Subcutaneous adipose tissue (tissue), 4 donors: ENCODE measurements around the gene AKT2. TPM values are rescaled to one million over a fixed set of nuclear protein-coding genes. Genes with fewer than 3 reads are reported as not detected.

Experiments used
- CTCF ChIP-seq: fragments of 450-650 bp; IDR thresholded peaks from one replicate; pipeline ENCODE4 v1.5.1; 2016; ENCODE audit warnings: low read depth, mild to moderate bottlenecking, control low read depth, antibody characterized with exemption, moderate library complexity
- small RNA-seq: library from RNA; depleted of rRNA; stranded (forward); fragments of <200 nt; gene quantifications from one replicate; pipeline ENCODE3, GENCODE V24; 2016
- total RNA-seq, 4 donors: library from RNA; depleted of rRNA; stranded (reverse); fragments of >200 nt; gene quantifications; one replicate each; pipeline ENCODE4 v1.1.0, GENCODE V29; 2016

AKT2 gene
- total RNA-seq, 4 donors from 2014 or later, result 81.7 to 175 (median 93.9) TPM

GRCh38 chr19:40193587-40193849 is 91.6 kb downstream of the AKT2 start:
- no peak for TF ChIP-seq CTCF

- no peak for TF ChIP-seq CTCF
These were observed 92.2 kb downstream of the AKT2 start for GRCh38 chr19:40192758-40193586.

GRCh38 chr19:40191836-40192646 is 93.1 kb downstream of the AKT2 start:
- TF ChIP-seq CTCF, result no peak

- TF ChIP-seq CTCF, result no peak
These were observed 94.0 kb downstream of the AKT2 start, which contains the start of gene MAP3K10 for GRCh38 chr19:40190891-40191835. TSS of gene MAP3K10 (plus strand) at chr19:40191426. CDS start at chr19:40192032, 606 bp downstream.

GRCh38 chr19:40184273-40184672 is 100.9 kb downstream of the AKT2 start:
- TF ChIP-seq CTCF, result no peak

Small RNA genes within 50 kb of the gene (small RNA-seq; reads per million reads assigned to genes)
- gene MIR641, result 0.36 reads per million
- not detected for gene RNU6-945P

Other genes starting within 250 kb of the AKT2 start
- gene ZNF780B, start 229.1 kb downstream of the AKT2 start, total RNA-seq, result 10 to 100 TPM in 3 of 4 donors, 1 to 10 TPM in 1; 10.0 to 24.3 (median 17.8) TPM
- gene ZNF780A, start 194.4 kb downstream of the AKT2 start, total RNA-seq, result 10 to 100 TPM in 3 of 4 donors, 1 to 10 TPM in 1; 7.0 to 14.5 (median 12.4) TPM
- 10 to 100 TPM in 1 of 4 donors, 1 to 10 TPM in 3; 1.5 to 13.9 (median 4.1) TPM for gene MAP3K10, start 93.9 kb downstream of the AKT2 start, total RNA-seq
- gene TTC9B, start 67.0 kb downstream of the AKT2 start, total RNA-seq, result not detected
- 1 to 10 TPM in 2 of 4 donors, not detected in 2; 1.5 TPM for gene CCNP, start 58.7 kb downstream of the AKT2 start, total RNA-seq
- 10 to 100 TPM in 3 of 4 donors, 1 to 10 TPM in 1; 6.8 to 19.2 (median 10.2) TPM for gene C19orf47, start 63.1 kb upstream of the AKT2 start, total RNA-seq
- gene PLD3, start 63.4 kb upstream of the AKT2 start, total RNA-seq, result 1,000 to 10,000 TPM in 1 of 4 donors, 100 to 1,000 TPM in 3; 142 to 1,114 (median 314) TPM
- under 1 TPM in 2 of 4 donors, not detected in 2; 0.22 to 0.34 TPM for gene HIPK4, start 104.8 kb upstream of the AKT2 start, total RNA-seq
- 1 to 10 TPM; 2.0 to 8.1 (median 3.4) TPM for gene PRX, start 128.0 kb upstream of the AKT2 start, total RNA-seq
- gene SERTAD1, start 140.6 kb upstream of the AKT2 start, total RNA-seq, result 10 to 100 TPM in 2 of 4 donors, 1 to 10 TPM in 2; 7.6 to 13.4 (median 11.1) TPM
- 10 to 100 TPM; 13.7 to 17.5 (median 15.5) TPM for gene SERTAD3, start 159.0 kb upstream of the AKT2 start, total RNA-seq
- gene BLVRB, start 180.4 kb upstream of the AKT2 start, total RNA-seq, result 100 to 1,000 TPM; 213 to 378 (median 247) TPM
- gene SPTBN4, start 181.7 kb upstream of the AKT2 start, total RNA-seq, result 1 to 10 TPM; 1.4 to 5.1 (median 2.3) TPM